Right lobe of liver (tissue), 6 donors: ENCODE results near the gene PRH1. TPM values are rescaled to one million over a fixed set of nuclear protein-coding genes. Genes with fewer than 3 reads are reported as not detected.

Experiments used
- ATAC-seq, 4 donors: fragments of 200-7000 bp; cut with Tn5 transposase; one replicate each; pipeline ENCODE4 v1.9.1; 2020; ENCODE audit warnings: mild to moderate bottlenecking in 4 of 4, moderate library complexity in 4 of 4
- DNase-seq, 3 donors: peaks; one replicate each; pipeline ENCODE4 v3.0.0-alpha.2; 2020
- H3K27ac ChIP-seq, 3 donors: fragments of 200-600 bp; one replicate each; pipeline ENCODE4 v1.8.0; 2022
- H3K27me3 ChIP-seq, 2 donors: fragments of 200-600 bp; one replicate each; pipeline ENCODE4 v1.8.0; 2022
- H3K36me3 ChIP-seq, 4 donors: fragments of 200-600 bp; sonication (generic) in 1 of 4; one replicate each; pipeline versions ENCODE4 v1.5.1 to v1.8.0; 2017 to 2022; ENCODE audit warnings: control low read depth in 1 of 4
- H3K4me1 ChIP-seq, 4 donors: fragments of 200-600 bp; sonication (generic) in 1 of 4; one replicate each; pipeline versions ENCODE4 v1.5.1 to v1.8.0; 2017 to 2022; ENCODE audit warnings: control low read depth in 1 of 4
- H3K4me3 ChIP-seq, 3 donors: fragments of 200-600 bp; one replicate each; pipeline ENCODE4 v1.8.0; 2022
- H3K9me3 ChIP-seq, 4 donors: fragments of 200-600 bp; sonication (generic) in 1 of 4; one replicate each; pipeline versions ENCODE4 v1.5.1 to v1.8.0; 2017 to 2022; ENCODE audit warnings: control low read depth in 1 of 4
- CTCF ChIP-seq, 4 donors: fragments of 200-600 bp in 3 of 4; fragments of 450-650 bp in 1 of 4; IDR thresholded peaks; one replicate each; pipeline versions ENCODE4 v1.5.1 to v1.8.0; 2016 to 2022; ENCODE audit warnings: antibody characterized with exemption in 4 of 4, mild to moderate bottlenecking in 2 of 4
- POLR2A ChIP-seq: fragments of 450-650 bp; IDR thresholded peaks from one replicate; pipeline ENCODE4 v1.6.1; 2017; ENCODE audit warnings: antibody characterized with exemption, mild to moderate bottlenecking
- WGBS: methylation state at CpG from one replicate; pipeline ENCODE4 v1.1.6; 2018; ENCODE audit warnings: low coverage, low lambda C conversion rate; ENCODE audit not compliant: insufficient coverage; ENCODE audit errors: missing lambda C conversion rate; 5-methylcytosine and 5-hydroxymethylcytosine counted together
- intact Hi-C, 2 donors: fragments of 100-400 bp; cut with DNase I; formaldehyde crosslinking; loops; one replicate each; pipeline versions ENCODE4 v1.11.2 to v1.14.1; 2022
- total RNA-seq, 6 experiments: library from RNA; depleted of rRNA in 2 of 6; stranded (reverse); fragments of >200 nt in 2 of 6; fragmentation: NEBNext Ultra II Directional in 3 of 6; extraction: Animal tissue kit (Norgen Biotek cat#: 25700) in 3 of 6; gene quantifications; one replicate each; pipeline versions ENCODE4 v1.1.0 to v1.2.4, GENCODE V29; 2016 to 2023
- donor health status: DM: no; HTN: yes; CAD: no.
- donor health status: DM: no; HTN: no; CAD: no.
- donor health status: DM: no; HTN: no; CAD: no.
- donor health status: DM: no; HTN: yes; CAD: no.
- donor health status: DM: no; HTN: yes; CAD: no.

The PRH1 gene
- total RNA-seq, 6 experiments from 2014 or later: 6.7 to 20.3 (median 10.1) TPM

DNA sequence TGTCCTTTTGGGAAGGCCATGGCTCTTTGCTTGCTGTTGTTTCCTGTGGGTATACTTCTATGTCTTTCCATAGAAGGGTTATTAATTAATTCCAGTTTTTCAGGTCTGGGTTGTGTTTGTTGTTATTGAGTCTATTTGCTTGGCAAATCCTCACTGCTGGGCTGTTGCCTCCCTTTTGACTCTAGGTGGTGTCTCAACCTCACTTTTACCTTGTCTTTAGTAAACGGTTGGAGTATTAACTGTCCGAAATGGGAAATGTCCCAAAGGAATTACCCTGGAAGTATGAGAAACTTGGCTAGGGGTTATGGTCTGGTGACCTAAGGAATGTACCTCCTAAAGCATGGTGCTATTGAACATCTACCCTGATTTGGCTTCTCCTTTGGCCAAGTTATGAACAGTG is 16.7 kb downstream of the PRH1 start:
- H3K4me3 ChIP-seq: no peak overlapping the region
- TF ChIP-seq POLR2A (no peak), CTCF (IDR thresholded peaks at IDR 0.05) (peak; percentile 41 to 59 (median 54))
- H3K9me3 ChIP-seq: no peaks in the 10 kb centered on the region
- intact Hi-C loops: no loop called here
- H3K27ac ChIP-seq: no peak overlapping the region
- H3K36me3 ChIP-seq: no peaks in the 10 kb centered on the region
- ATAC-seq (peak; percentile 82 to 92 (median 90)), DNase-seq (no peak)
- H3K27me3 ChIP-seq: no peaks in the 10 kb centered on the region
- 23% methylated on average over 2 of the region's 2 CpGs for WGBS
- no peaks in the 10 kb centered on the region for H3K4me1 ChIP-seq

- no peaks in the 10 kb centered on the region for H3K4me1 ChIP-seq
- no peaks in the 10 kb centered on the region for H3K9me3 ChIP-seq
- 88% methylated on average over 2 of the region's 2 CpGs for WGBS
- no peak for DNase-seq
- ATAC-seq: no peak
- H3K4me3 ChIP-seq: no peak overlapping the region
- intact Hi-C loops: no loop called here
- no peak overlapping the region for H3K27ac ChIP-seq
- H3K27me3 ChIP-seq: no peaks in the 10 kb centered on the region
- no peaks in the 10 kb centered on the region for H3K36me3 ChIP-seq
- no peak for TF ChIP-seq POLR2A
- no peak for TF ChIP-seq CTCF (IDR thresholded peaks at IDR 0.05)
Observed at GRCh38 chr12:10863512-10864218, 20.4 kb downstream of the PRH1 start.

DNA sequence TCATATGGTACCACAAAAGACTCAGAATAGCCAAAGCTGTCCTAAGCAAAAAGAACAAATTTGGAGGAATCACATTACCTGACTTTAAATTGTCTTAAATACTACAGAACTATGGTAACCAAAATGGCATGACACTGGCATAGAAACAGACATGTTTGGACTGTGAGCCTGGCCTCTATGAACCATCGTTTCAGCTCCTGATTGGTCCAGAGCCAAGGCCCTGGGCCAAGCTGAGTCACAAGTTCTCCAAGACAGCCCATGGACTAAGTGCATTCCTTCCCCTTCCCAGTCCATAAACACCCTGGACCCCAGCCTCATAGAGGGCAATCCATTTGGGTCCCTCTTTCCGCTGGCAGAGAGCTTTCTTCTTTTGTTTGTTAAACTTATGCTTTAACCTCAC is 22.7 kb downstream of the PRH1 start:
- no peak for DNase-seq
- 56% methylated on average over 2 of the region's 2 CpGs for WGBS
- no peak overlapping the region for H3K4me3 ChIP-seq
- TF ChIP-seq POLR2A: no peak
- TF ChIP-seq CTCF (IDR thresholded peaks at IDR 0.05): no peak
- H3K36me3 ChIP-seq: no peaks in the 10 kb centered on the region
- ATAC-seq: no peak
- H3K27me3 ChIP-seq: no peaks in the 10 kb centered on the region
- intact Hi-C loops: no loop called here
- H3K9me3 ChIP-seq: no peaks in the 10 kb centered on the region
- no peak overlapping the region for H3K27ac ChIP-seq
- no peaks in the 10 kb centered on the region for H3K4me1 ChIP-seq

- H3K27me3 ChIP-seq: no peaks in the 10 kb centered on the region
- ATAC-seq (no peak), DNase-seq (no peak)
- TF ChIP-seq POLR2A (no peak), CTCF (IDR thresholded peaks at IDR 0.05) (no peak)
- no CpG with 5 or more reads among the region's 2 CpGs for WGBS
- H3K27ac ChIP-seq: no peak overlapping the region
- H3K4me1 ChIP-seq: no peaks in the 10 kb centered on the region
- H3K4me3 ChIP-seq: no peak overlapping the region
- intact Hi-C loops: no loop called here
- H3K36me3 ChIP-seq: no peaks in the 10 kb centered on the region
- H3K9me3 ChIP-seq: no peaks in the 10 kb centered on the region
Observed at GRCh38 chr12:10855807-10856206, 28.2 kb downstream of the PRH1 start.
